GM12878 (cell line): ENCODE measurements around the gene MACROD2. TPM values are rescaled to one million over a fixed set of nuclear protein-coding genes. Genes with fewer than 3 reads are reported as not detected.

Experiments
- ATAC-seq: fragments of 200-7000 bp; cut with Tn5 transposase; 3 replicates; pipeline ENCODE4 v1.9.1; 2020; ENCODE audit warnings: mild to moderate bottlenecking, moderate library complexity
- BruUV-seq: library from RNA; stranded (reverse); fragments of 400-500 nt; replicated peaks from 2 replicates; lab custom pipeline; 2021; lab: Mats Ljungman, UMichigan
- CTCF ChIA-PET: fragments of 300-600 bp; sonication (Branson Sonifier 250); formaldehyde crosslinking; extraction: SDS; loops from one replicate; lab custom pipeline; 2021; ENCODE audit warnings: inconsistent platforms; lab: Yijun Ruan, JAX
- POLR2A ChIA-PET: fragments of 350-600 bp; formaldehyde crosslinking; extraction: SDS; loops from one replicate; lab custom pipeline; 2021; ENCODE audit warnings: inconsistent platforms; lab: Charles Lee
- RAD21 ChIA-PET: fragments of 300-600 bp; sonication (Branson Sonifier 250); formaldehyde crosslinking; loops from one replicate; lab custom pipeline; 2023; ENCODE audit warnings: antibody characterized with exemption; ENCODE audit not compliant: unreplicated experiment; lab: Charles Lee
- SMC1A ChIA-PET: fragments of 300-600 bp; sonication (Branson Sonifier 250); formaldehyde crosslinking; loops from one replicate; lab custom pipeline; 2023; ENCODE audit not compliant: unreplicated experiment, uncharacterized antibody; lab: Charles Lee
- DNase-seq: peaks from one replicate; pipeline ENCODE4 v3.0.0-alpha.2; 2011; ENCODE audit warnings: low read depth, low spot score
- FAIRE-seq: peaks from 3 replicates; lab custom pipeline; 2011; peaks lifted over from hg19 to GRCh38; lab: Jason Lieb, UNC
- H2AFZ ChIP-seq: 2 replicates; pipeline ENCODE4 v1.6.0; 2011; ENCODE audit warnings: low read depth, low read length, control low read depth; ENCODE audit not compliant: control insufficient read depth
- H3K27ac ChIP-seq: 2 replicates; pipeline ENCODE4 v1.5.1; 2011; ENCODE audit warnings: control low read depth; ENCODE audit not compliant: control insufficient read depth, insufficient read depth
- H3K27me3 ChIP-seq, 2 experiments: replicated peaks in 1 of 2; 2 replicates each; pipeline versions ENCODE4 v1.6.0 to v1.6.1; 2011; ENCODE audit warnings: low read length in 1 of 2; ENCODE audit not compliant: control insufficient read depth in 2 of 2, insufficient read depth in 2 of 2
- H3K36me3 ChIP-seq, 2 experiments: 2 replicates each; pipeline ENCODE4 v1.5.1; 2011; ENCODE audit warnings: low read length in 1 of 2; ENCODE audit not compliant: control insufficient read depth in 2 of 2, insufficient read depth in 2 of 2
- H3K4me1 ChIP-seq: 2 replicates; pipeline ENCODE4 v1.6.1; 2011; ENCODE audit warnings: mild to moderate bottlenecking, low read length, moderate library complexity, mixed read lengths; ENCODE audit not compliant: control insufficient read depth, insufficient read depth
- H3K4me2 ChIP-seq: 2 replicates; pipeline ENCODE4 v1.6.0; 2011; ENCODE audit warnings: control low read depth; ENCODE audit not compliant: control insufficient read depth, insufficient read depth
- H3K4me3 ChIP-seq: fragments of 200-600 bp; sonication (generic); 2 replicates; pipeline ENCODE4 v1.5.1; 2016
- H3K79me2 ChIP-seq: 2 replicates; pipeline ENCODE4 v1.6.0; 2011; ENCODE audit warnings: low read length; ENCODE audit not compliant: control insufficient read depth, insufficient read depth
- H3K9ac ChIP-seq: 2 replicates; pipeline ENCODE4 v1.8.0; 2011; ENCODE audit warnings: low read length, control low read depth, mixed read lengths; ENCODE audit not compliant: control insufficient read depth, insufficient read depth
- H3K9me3 ChIP-seq: replicated peaks from 3 replicates; pipeline ENCODE4 v1.5.1; 2011; ENCODE audit warnings: mild to moderate bottlenecking, low read length; ENCODE audit not compliant: control insufficient read depth, insufficient read depth
- H4K20me1 ChIP-seq: 2 replicates; pipeline ENCODE4 v1.6.0; 2011; ENCODE audit not compliant: control insufficient read depth, insufficient read depth
- BCL11A ChIP-seq: IDR thresholded peaks from 2 replicates; pipeline ENCODE4 v1.6.1; 2011; ENCODE audit warnings: low read depth, low read length
- BMI1 ChIP-seq: fragments of 450-650 bp; IDR thresholded peaks from 2 replicates; pipeline ENCODE4 v1.6.1; 2016; ENCODE audit warnings: mild to moderate bottlenecking, moderate library complexity, borderline replicate concordance
- CEBPB ChIP-seq, 2 experiments: fragments of 150-350 bp in 1 of 2; IDR thresholded peaks; 2 replicates each; pipeline ENCODE4 v1.6.1; 2012 to 2014; ENCODE audit warnings: low read depth in 2 of 2, low read length in 2 of 2, borderline replicate concordance in 1 of 2, inconsistent platforms in 1 of 2
- CHD1 ChIP-seq: IDR thresholded peaks from 2 replicates; pipeline ENCODE4 v1.6.1; 2012; ENCODE audit warnings: low read depth, low read length, improper control_type of control experiment
- GATAD2B ChIP-seq: fragments of 450-650 bp; conservative IDR thresholded peaks from 2 replicates; pipeline ENCODE4 v1.6.1; 2017; ENCODE audit warnings: low read depth, mild to moderate bottlenecking, moderate library complexity
- TCF12 ChIP-seq: IDR thresholded peaks from 2 replicates; pipeline ENCODE4 v1.6.1; 2011; ENCODE audit warnings: low read depth, mild to moderate bottlenecking, low read length
- TCF3 ChIP-seq: IDR thresholded peaks from 2 replicates; pipeline ENCODE4 v1.6.1; 2012; ENCODE audit warnings: low read depth, mild to moderate bottlenecking, low read length, borderline replicate concordance; ENCODE audit not compliant: insufficient read depth
- YY1 ChIP-seq: IDR thresholded peaks from 2 replicates; pipeline ENCODE4 v1.6.1; 2011; ENCODE audit warnings: low read depth, mild to moderate bottlenecking, low read length
- WGBS: methylation state at CpG from one replicate; pipeline ENCODE4 v1.1.6; 2016; ENCODE audit warnings: low lambda C conversion rate; ENCODE audit not compliant: insufficient replicate concordance, insufficient coverage; ENCODE audit errors: missing lambda C conversion rate; 5-methylcytosine and 5-hydroxymethylcytosine counted together
- in situ Hi-C: fragments of 300-500 bp; cut with MboI; formaldehyde crosslinking; loops from 9 replicates; pipeline ENCODE4 v1.14.3; 2018; ENCODE audit warnings: mixed read lengths
- intact Hi-C: fragments of 100-400 bp; cut with micrococcal nuclease; formaldehyde crosslinking; loops from one replicate; pipeline ENCODE4 v1.14.2; 2022; ENCODE audit not compliant: unreplicated experiment
- polyA plus RNA-seq, 11 experiments: library from polyadenylated mRNA; depleted of rRNA in 4 of 11; unstranded in 6 of 11; stranded (reverse) in 5 of 11; fragments of >200 nt; fragmentation: Nextera tagmentation in 4 of 11; fragmentation: Illumina TruSeq in 1 of 11; extraction: Ambion mirVana in 4 of 11; extraction: Trizol in 1 of 11; gene quantifications; 1 replicate in 1 of 11; 2 replicates in 10 of 11; pipeline versions ENCODE4 v1.2.1 to v1.2.3, GENCODE V29; 2011 to 2016; ENCODE audit warnings: inconsistent platforms in 2 of 11, missing spikeins in 2 of 11, low read depth in 1 of 11
- total RNA-seq, 4 experiments: library from RNA; depleted of rRNA in 3 of 4; stranded (reverse); fragments of >200 nt in 3 of 4; fragmentation: Illumina TruSeq in 1 of 4; extraction: Trizol in 1 of 4; gene quantifications; 2 replicates each; pipeline versions ENCODE4 v1.2.1 to v1.2.3, GENCODE V29; 2013 to 2021
- TF ChIP-seq, protein P1 (sequence below): fragments of 450-650 bp; IDR thresholded peaks from 2 replicates; pipeline ENCODE4 v1.6.1; 2016; ENCODE audit warnings: mild to moderate bottlenecking

MACROD2 gene
- total and polyA plus RNA-seq, 10 of the 15 experiments (the other 5 are each of a cell fraction or from before 2014, with no cell fraction given), result 1.1 to 21.5 (median 2.2) TPM

DNA sequence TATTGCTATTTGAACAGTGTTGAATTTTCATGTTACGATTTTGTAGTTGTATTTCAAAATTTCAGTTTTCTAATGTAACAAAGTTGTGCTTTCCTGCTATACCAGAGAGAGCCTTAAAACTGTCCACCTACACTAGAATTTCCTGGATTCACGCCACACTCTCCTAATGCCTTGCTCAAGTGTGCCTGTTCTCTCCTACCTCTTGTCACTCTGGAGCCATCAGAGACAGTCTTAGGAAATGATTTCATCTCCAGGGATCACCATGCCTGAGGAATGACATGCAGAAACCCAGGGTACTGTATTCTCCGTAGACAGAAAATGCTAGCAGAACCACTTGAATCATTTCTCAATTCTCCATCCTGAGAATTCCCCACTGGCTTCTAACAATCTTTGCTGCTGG is 1910.3 kb downstream of the MACROD2 start:
- intact Hi-C loops (no loop called here), in situ Hi-C loops (no loop called here)
- CTCF ChIA-PET, result no interaction called here

DNA sequence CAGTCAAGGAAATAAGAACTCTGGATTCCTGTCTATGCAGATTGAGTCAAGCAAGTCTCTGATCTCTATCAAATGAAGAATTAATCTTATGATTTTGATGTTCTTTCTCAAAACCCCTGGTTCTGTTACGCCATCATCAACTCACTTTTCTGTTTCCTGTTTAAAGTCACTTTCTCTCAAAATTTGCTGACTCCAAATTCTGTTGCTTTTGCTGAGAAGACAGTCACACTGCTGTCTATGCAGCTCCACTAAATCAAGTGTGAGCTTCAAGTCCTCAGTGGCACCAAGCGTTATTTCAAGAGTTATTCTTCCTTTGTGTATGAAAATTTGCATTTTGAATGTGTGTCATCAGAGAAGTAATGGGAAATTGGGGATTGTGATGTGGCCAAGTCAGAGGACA is 1914.7 kb downstream of the MACROD2 start:
- intact Hi-C loops, result no loop called here
- SMC1A ChIA-PET, result no interaction called here
- H3K9me3 ChIP-seq, result no peaks in the 10 kb centered on the region; the same call in 2 of the 3 replicates
- no peak overlapping the region for H3K4me2 ChIP-seq
- CTCF ChIA-PET, result no interaction called here
- RAD21 ChIA-PET, result no interaction called here
- POLR2A ChIA-PET, result no interaction called here
- no peaks in the 10 kb centered on the region for H3K27me3 ChIP-seq
- H3K27ac ChIP-seq, result no peak overlapping the region
- WGBS, result 84% methylated on average over 2 of the region's 2 CpGs
- ATAC-seq (no peak), DNase-seq (no peak)
- no peaks in the 10 kb centered on the region for H3K36me3 ChIP-seq
- H4K20me1 ChIP-seq, result no peaks in the 10 kb centered on the region
- no peaks in the 10 kb centered on the region for H3K79me2 ChIP-seq
- H3K4me3 ChIP-seq, result no peak overlapping the region
- TF ChIP-seq, protein P1, sequence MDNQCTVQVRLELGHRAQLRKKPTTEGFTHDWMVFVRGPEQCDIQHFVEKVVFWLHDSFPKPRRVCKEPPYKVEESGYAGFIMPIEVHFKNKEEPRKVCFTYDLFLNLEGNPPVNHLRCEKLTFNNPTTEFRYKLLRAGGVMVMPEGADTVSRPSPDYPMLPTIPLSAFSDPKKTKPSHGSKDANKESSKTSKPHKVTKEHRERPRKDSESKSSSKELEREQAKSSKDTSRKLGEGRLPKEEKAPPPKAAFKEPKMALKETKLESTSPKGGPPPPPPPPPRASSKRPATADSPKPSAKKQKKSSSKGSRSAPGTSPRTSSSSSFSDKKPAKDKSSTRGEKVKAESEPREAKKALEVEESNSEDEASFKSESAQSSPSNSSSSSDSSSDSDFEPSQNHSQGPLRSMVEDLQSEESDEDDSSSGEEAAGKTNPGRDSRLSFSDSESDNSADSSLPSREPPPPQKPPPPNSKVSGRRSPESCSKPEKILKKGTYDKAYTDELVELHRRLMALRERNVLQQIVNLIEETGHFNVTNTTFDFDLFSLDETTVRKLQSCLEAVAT, result no peak
- TF ChIP-seq GATAD2B (no peak), TCF3 (no peak), TCF12 (no peak)
- TF ChIP-seq, all 136 proteins: peak for 0
- in situ Hi-C loops, result no loop called here
- BruUV-seq, result no TSS peak
- FAIRE-seq, result no peak
- Histone ChIP-seq H3K9ac (no peak overlapping the region), H3K4me1 (no peaks in the 10 kb centered on the region), H2AFZ (no peak overlapping the region)

More for the DNA sequence above, 1910.3 kb downstream of the MACROD2 start:
- no TSS peak for BruUV-seq
- no peak overlapping the region for H3K27ac ChIP-seq
- H3K9ac ChIP-seq, result no peak overlapping the region
- ChIA-PET POLR2A (no interaction called here), SMC1A (no interaction called here)
- no peak overlapping the region for H3K4me2 ChIP-seq
- no peaks in the 10 kb centered on the region; a peak in 1 of 4 replicates for H3K36me3 ChIP-seq
- H4K20me1 ChIP-seq, result no peaks in the 10 kb centered on the region
- no peak overlapping the region for H2AFZ ChIP-seq
- no peak for ATAC-seq
- no peaks in the 10 kb centered on the region for H3K4me1 ChIP-seq
- TF ChIP-seq BMI1 (no peak), CEBPB (IDR thresholded peaks at IDR 0.05; ENCODE audit: borderline replicate concordance in 1 of 2, low read depth in 2 of 2, low read length in 2 of 2) (no peak), CHD1 (no peak), YY1 (no peak), BCL11A (no peak)
- TF ChIP-seq, all 136 proteins: peak for 0
- no peak for DNase-seq
- no peak for FAIRE-seq
- Histone ChIP-seq H3K79me2 (no peaks in the 10 kb centered on the region), H3K9me3 (no peaks in the 10 kb centered on the region), H3K4me3 (no peak overlapping the region), H3K27me3 (no peaks in the 10 kb centered on the region)
- RAD21 ChIA-PET, result no interaction called here
- 66% methylated on average over 3 of the region's 3 CpGs for WGBS
